Measurements from ENCODE around the gene S100PBP. TPM values are rescaled to one million over a fixed set of nuclear protein-coding genes. Genes with fewer than 3 reads are reported as not detected.

The S100PBP gene
- total and polyA plus RNA-seq, 2 donors (not counting 1 experiment from before 2014, with no cell fraction given): 36.3 to 41.8 TPM

GRCh38 chr1:32797456-32797855 is 20.0 kb upstream of the S100PBP start:
- no peak overlapping the region for H2AFZ ChIP-seq (ENCODE audit: low read length)
- H3K4me3 ChIP-seq (replicated peaks in 1 of 4; ENCODE audit: control extremely low read depth in 1 of 4, insufficient read depth in 1 of 4, low read depth in 3 of 4, low read length in 4 of 4): no peak overlapping the region
- H3K4me2 ChIP-seq (ENCODE audit: extremely low read depth, insufficient read depth, low read length): no peak overlapping the region
- H3K9me3 ChIP-seq (ENCODE audit: control insufficient read depth, insufficient read depth, low read depth, low read length): no peaks in the 10 kb centered on the region
- H3K27ac ChIP-seq (ENCODE audit: insufficient read depth, low read length): no peak overlapping the region
- H3K4me1 ChIP-seq (ENCODE audit: control insufficient read depth, extremely low read depth, insufficient read depth, low read length): no peaks in the 10 kb centered on the region
- H3K27me3 ChIP-seq (ENCODE audit: control insufficient read depth, insufficient read depth, low read length): no peaks in the 10 kb centered on the region
- no peak overlapping the region for H3K9ac ChIP-seq (ENCODE audit: insufficient read depth, low read length)
- H3K36me3 ChIP-seq (ENCODE audit: control insufficient read depth, insufficient read depth, low read length): peaks cover 2% of the 10 kb centered on the region
- no peaks in the 10 kb centered on the region for H4K20me1 ChIP-seq (ENCODE audit: control insufficient read depth, extremely low read depth, insufficient read depth, low read length)
- TF ChIP-seq EZH2 (IDR thresholded peaks at IDR 0.05; ENCODE audit: low read length, missing control alignments): no peak
- H3K79me2 ChIP-seq (ENCODE audit: control insufficient read depth, insufficient read depth, low read length): no peaks in the 10 kb centered on the region
- no peak for DNase-seq (ENCODE audit: low read depth in 2 of 2)

DNA sequence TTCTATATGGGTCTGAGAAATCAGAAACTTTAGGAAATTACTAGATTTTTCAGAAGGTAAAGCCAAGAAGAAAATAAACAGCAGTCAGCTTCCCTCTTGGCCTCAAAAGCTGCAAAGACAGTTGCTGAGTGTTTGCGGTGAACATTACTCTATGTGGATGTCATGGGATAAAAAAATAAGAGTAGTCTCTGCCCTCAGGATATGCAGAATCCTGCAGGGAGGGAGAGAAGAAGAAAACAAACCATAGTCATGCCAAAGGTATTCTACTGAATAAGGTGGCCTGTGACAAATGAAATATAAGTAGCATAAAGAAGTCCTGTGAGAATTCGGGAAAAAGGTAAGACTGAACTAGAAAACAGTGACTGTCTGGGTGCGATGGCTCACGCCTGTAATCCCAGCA is 19.3 kb upstream of the S100PBP start:
- Histone ChIP-seq H4K20me1 (ENCODE audit: control insufficient read depth, extremely low read depth, insufficient read depth, low read length) (no peaks in the 10 kb centered on the region), H3K4me3 (replicated peaks in 1 of 4; ENCODE audit: control extremely low read depth in 1 of 4, insufficient read depth in 1 of 4, low read depth in 3 of 4, low read length in 4 of 4) (no peak overlapping the region), H3K4me2 (ENCODE audit: extremely low read depth, insufficient read depth, low read length) (no peak overlapping the region), H3K4me1 (ENCODE audit: control insufficient read depth, extremely low read depth, insufficient read depth, low read length) (no peaks in the 10 kb centered on the region), H3K27ac (ENCODE audit: insufficient read depth, low read length) (no peak overlapping the region), H2AFZ (ENCODE audit: low read length) (no peak overlapping the region), H3K36me3 (ENCODE audit: control insufficient read depth, insufficient read depth, low read length) (peaks cover 2% of the 10 kb centered on the region), H3K27me3 (ENCODE audit: control insufficient read depth, insufficient read depth, low read length) (no peaks in the 10 kb centered on the region), H3K79me2 (ENCODE audit: control insufficient read depth, insufficient read depth, low read length) (no peaks in the 10 kb centered on the region), H3K9me3 (ENCODE audit: control insufficient read depth, insufficient read depth, low read depth, low read length) (no peaks in the 10 kb centered on the region), H3K9ac (ENCODE audit: insufficient read depth, low read length) (no peak overlapping the region)
- peak in 1 of 2 donors; percentile 90 for DNase-seq (ENCODE audit: low read depth in 2 of 2)
- TF ChIP-seq CTCF (conservative IDR thresholded peaks at IDR 0.05 in 1 of 2, IDR thresholded peaks at IDR 0.05 in 1 of 2; ENCODE audit: low read depth in 1 of 2, low read length in 2 of 2) (no peak), EZH2 (IDR thresholded peaks at IDR 0.05; ENCODE audit: low read length, missing control alignments) (no peak)

DNA sequence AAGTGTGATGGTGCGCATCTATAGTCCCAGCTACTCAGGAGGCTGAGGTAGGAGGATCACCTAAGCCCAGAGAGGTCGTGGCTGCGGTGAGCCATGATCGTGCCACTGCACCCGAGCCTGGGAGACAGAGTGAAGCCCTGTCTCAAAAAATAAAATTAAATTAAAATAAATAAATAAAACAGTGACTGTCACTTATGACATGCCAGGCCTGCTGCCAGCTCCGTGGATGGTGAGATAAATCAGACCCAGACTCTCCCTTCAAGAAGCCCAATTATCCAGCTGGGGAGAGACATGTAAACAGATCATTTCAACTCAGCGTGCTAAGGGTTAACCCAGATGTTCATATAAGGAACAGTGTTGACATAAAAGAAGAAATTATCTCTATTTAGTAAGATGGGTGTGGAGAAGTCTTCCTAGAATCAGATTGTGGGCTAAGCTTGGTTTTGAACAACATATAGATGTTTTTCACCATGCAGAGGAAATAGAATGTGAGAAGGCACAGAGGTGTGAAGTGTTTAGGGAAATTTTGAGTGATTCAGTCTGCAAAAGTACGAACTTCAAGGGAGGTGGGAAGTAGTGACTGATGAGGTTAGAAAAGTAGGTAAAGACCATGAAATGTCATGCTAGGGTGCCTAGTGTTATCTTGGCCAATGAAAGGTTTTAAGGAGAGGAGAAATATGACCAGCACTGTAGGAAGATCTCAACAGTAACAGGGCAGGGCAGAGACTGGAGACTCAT is 18.6 kb upstream of the S100PBP start:
- peaks cover 2% of the 10 kb centered on the region for H3K36me3 ChIP-seq (ENCODE audit: control insufficient read depth, insufficient read depth, low read length)
- TF ChIP-seq CTCF (conservative IDR thresholded peaks at IDR 0.05 in 1 of 2, IDR thresholded peaks at IDR 0.05 in 1 of 2; ENCODE audit: low read depth in 1 of 2, low read length in 2 of 2) (no peak), EZH2 (IDR thresholded peaks at IDR 0.05; ENCODE audit: low read length, missing control alignments) (no peak)
- no peak for DNase-seq (ENCODE audit: low read depth in 2 of 2)
- no peak overlapping the region for H2AFZ ChIP-seq (ENCODE audit: low read length)
- H3K4me3 ChIP-seq (replicated peaks in 1 of 4; ENCODE audit: control extremely low read depth in 1 of 4, insufficient read depth in 1 of 4, low read depth in 3 of 4, low read length in 4 of 4): no peak overlapping the region
- no peaks in the 10 kb centered on the region for H3K9me3 ChIP-seq (ENCODE audit: control insufficient read depth, insufficient read depth, low read depth, low read length)
- no peak overlapping the region for H3K4me2 ChIP-seq (ENCODE audit: extremely low read depth, insufficient read depth, low read length)
- no peaks in the 10 kb centered on the region for H3K27me3 ChIP-seq (ENCODE audit: control insufficient read depth, insufficient read depth, low read length)
- no peaks in the 10 kb centered on the region for H3K79me2 ChIP-seq (ENCODE audit: control insufficient read depth, insufficient read depth, low read length)
- H3K4me1 ChIP-seq (ENCODE audit: control insufficient read depth, extremely low read depth, insufficient read depth, low read length): no peaks in the 10 kb centered on the region
- no peak overlapping the region for H3K9ac ChIP-seq (ENCODE audit: insufficient read depth, low read length)
- H3K27ac ChIP-seq (ENCODE audit: insufficient read depth, low read length): no peak overlapping the region
- H4K20me1 ChIP-seq (ENCODE audit: control insufficient read depth, extremely low read depth, insufficient read depth, low read length): no peaks in the 10 kb centered on the region
